Measurements from ENCODE around the gene HOXC6.

Gene HOXC6

GRCh38 chr12:54028314-54029201 is at the start of gene HOXC6:
Gene HOXC6 (plus strand): TSS chr12:54028440. CDS start chr12:54028522, 82 bp downstream.
- no peak for DNase-seq (ENCODE audit: low read depth in 2 of 2, low spot score in 1 of 2)

GRCh38 chr12:53978477-53979356 is 49.5 kb upstream of the HOXC6 start:
- DNase-seq (ENCODE audit: low read depth in 2 of 2, low spot score in 1 of 2) = no peak

GRCh38 chr12:53980104-53980801 is 48.0 kb upstream of the HOXC6 start:
- DNase-seq (ENCODE audit: low read depth in 2 of 2, low spot score in 1 of 2) = no peak

DNA sequence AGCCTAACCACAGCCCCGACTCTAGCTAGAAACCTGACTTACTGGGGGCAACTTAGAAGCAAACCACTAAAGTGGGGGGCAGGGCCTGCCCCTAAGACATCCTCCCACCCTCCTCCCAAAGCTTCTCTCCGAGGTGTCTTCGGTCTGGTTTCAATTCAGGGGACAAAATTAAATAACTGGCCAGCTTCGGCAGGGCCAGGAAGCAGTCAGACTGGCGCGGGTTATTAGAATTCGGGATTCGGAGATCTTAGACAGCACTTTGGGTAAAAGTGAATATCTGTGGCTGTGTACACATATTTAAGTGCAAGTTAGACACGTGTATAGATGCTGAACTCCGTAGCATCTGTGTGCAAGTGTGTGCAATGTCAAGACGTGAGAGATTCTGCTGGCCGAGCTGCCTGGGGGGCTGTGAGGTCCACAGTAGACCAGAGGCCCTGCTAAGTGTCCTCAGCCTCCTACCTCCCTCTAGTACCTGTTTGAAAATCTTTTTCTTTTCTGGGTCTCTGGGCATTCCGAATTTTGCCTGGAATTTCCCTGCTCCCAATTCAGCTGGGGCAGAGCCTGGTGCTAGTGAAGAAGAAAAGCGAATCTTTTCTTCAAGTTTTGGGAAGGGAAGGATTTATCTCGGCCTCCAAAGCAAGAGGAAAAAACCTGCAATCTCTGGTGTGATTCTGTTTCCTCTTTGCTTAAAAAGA is 47.3 kb upstream of the HOXC6 start:
- no peak for DNase-seq (ENCODE audit: low read depth in 2 of 2, low spot score in 1 of 2)

DNA sequence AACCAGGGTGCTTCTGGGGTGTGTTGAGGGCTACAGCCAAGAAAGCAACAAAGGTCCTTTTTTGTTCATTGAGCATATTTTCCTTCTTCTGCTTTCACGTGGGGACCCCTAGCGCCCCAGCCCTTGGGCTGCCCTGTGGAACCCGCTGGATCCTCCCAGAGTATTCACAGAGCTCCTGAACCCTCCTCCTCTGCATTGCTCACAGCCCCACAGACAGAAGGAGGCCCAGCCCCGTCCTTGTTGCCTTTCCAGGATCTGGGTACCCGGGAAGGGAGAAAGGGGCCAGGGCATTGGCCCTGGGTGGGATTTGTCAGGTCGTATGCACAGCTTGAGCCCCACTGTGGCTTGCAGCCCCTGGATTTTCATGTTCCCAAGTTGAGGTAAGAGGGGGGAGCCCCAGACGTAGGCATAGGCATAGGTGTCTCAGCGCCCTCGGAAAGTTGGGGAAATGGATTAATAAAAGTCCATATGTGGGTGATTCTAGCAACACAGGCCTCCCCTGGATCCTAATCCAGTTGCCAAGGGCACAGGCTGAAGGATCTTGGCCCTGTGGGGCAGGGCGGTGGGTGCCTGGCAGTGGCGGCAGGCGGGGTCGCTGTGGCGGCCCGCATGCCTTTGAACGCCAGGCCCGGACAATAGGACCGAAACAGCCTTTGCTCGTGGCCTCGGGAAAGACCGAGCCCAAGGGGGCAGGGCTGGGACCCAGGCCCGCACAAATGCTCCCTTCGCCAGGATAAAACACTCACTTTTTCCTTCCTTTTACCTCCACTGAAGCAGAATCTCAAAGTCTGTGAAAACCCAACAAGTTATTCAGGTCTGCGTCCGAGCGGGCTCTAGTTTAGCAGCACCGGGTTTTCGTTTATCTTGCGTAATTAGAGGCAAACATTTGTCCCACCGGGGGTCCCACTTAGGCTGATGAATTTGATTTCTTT is 46.3 kb upstream of the HOXC6 start:
- DNase-seq (ENCODE audit: low read depth in 2 of 2, low spot score in 1 of 2) = no peak

DNA sequence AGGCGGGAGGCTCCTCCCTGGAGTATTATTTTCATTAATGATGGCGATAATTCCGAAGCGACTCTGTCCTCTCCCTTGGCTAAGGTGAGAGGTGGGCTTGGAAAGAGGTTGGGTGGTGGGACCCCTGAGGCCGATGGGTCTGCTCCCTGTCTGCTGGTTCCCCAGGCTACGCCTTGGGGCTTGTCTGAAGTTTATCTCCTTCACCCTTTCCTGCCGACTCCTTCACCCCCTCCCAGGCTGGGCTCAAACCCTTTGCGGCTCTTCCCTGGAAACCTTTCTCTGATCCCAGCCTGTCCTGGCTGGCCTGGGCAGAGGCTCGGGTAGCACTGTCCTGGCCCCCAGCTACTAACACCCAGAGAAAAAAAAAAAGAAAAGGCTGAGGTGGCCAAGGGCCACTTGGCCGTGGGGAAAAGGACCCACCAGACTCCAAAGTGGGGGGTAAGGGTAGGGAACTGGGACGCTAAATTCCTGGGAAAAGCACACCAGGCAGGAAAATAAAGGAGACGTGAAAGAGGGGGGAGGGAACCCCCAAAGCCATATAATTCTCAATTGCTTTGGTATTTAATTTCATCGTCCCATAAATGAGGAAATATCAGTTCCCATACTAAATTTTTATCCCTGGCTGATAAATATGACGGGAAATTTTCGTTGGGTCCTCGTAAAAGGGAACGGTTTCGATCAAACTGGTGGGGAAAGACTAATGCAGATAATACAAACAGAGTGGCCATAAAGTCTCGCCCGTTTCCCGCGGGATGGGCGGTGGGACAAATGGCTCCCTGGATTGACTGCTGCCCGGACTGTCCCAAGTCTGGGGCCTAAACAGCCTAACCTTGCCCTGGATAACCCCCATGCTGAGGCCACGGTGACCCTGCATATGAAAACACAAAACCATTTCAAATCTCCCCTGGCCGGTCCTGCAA is 45.3 kb upstream of the HOXC6 start:
- no peak for DNase-seq (ENCODE audit: low read depth in 2 of 2, low spot score in 1 of 2)

GRCh38 chr12:53983568-53983949 is 44.7 kb upstream of the HOXC6 start:
- no peak for DNase-seq (ENCODE audit: low read depth in 2 of 2, low spot score in 1 of 2)

- no peak for DNase-seq (ENCODE audit: low read depth in 2 of 2, low spot score in 1 of 2)
Observed at GRCh38 chr12:53983950-53984572, 44.2 kb upstream of the HOXC6 start.

GRCh38 chr12:53984901-53985691 is 43.1 kb upstream of the HOXC6 start, which contains the start of gene HOXC10:
Gene HOXC10 (plus strand): TSS chr12:53985146. CDS start chr12:53985260, 114 bp downstream.
- DNase-seq (ENCODE audit: low read depth in 2 of 2, low spot score in 1 of 2) = peak; percentile 51 to 63

DNA sequence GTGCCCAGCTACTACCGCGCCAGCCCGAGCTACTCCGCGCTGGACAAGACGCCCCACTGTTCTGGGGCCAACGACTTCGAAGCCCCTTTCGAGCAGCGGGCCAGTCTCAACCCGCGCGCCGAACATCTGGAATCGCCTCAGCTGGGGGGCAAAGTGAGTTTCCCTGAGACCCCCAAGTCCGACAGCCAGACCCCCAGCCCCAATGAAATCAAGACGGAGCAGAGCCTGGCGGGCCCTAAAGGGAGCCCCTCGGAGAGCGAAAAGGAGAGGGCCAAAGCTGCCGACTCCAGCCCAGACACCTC is 42.6 kb upstream of the HOXC6 start:
- DNase-seq (ENCODE audit: low read depth in 2 of 2, low spot score in 1 of 2) = no peak

GRCh38 chr12:53985994-53986685 is 42.1 kb upstream of the HOXC6 start:
- DNase-seq (ENCODE audit: low read depth in 2 of 2, low spot score in 1 of 2) = no peak

DNA sequence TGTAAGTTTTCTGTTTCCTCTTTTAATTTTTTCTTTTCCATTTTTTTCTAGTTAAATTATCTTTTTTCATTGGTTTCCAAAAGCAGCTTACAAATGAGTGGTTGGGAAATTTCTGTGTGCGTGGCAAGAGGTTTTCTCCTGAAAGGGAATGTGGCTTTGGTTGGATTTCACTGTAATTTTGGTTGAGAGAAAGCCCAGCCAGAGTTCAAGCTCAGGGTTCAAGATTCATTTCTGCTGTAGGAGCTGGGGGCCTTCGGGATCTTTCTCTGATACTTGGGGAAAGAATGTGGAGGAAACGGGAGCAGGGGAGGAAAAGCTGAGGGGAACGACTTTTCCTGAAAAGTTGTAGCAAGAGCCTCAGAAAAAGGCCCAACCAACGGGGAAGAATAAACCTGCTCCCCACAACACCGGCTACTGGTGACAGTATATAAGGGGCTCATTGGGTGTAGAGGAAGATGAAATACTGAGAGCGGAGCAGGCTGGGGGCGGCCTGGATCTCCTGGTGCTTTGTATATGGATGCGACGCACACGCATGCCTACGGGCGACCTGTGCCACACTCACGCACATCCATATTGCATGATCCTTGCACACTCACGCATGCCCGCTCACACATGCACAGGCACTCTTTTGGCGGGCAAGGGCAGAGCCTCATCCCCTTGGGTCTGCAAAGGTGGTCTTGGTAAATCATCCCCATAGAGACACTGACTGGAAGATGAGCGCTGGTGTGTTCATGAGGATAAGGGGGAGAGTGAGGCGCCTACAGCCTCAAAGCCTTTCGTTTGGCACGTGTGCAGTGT is 41.4 kb upstream of the HOXC6 start:
- DNase-seq (ENCODE audit: low read depth in 2 of 2, low spot score in 1 of 2) = no peak

GRCh38 chr12:53987787-53988230 is 40.4 kb upstream of the HOXC6 start:
- DNase-seq (ENCODE audit: low read depth in 2 of 2, low spot score in 1 of 2) = no peak

- no peak for DNase-seq (ENCODE audit: low read depth in 2 of 2, low spot score in 1 of 2)
Observed at GRCh38 chr12:53988541-53989226, 39.6 kb upstream of the HOXC6 start.

All from stimulated activated CD8-positive, alpha-beta memory T cell treated with anti-CD3 and anti-CD28 coated beads, Interleukin-4, amount 100 ng/mL, for 4 hours (primary cell).